IMR-90 (cell line): ENCODE measurements around the gene MAP2K5. TPM values are rescaled to one million over a fixed set of nuclear protein-coding genes. Genes with fewer than 3 reads are reported as not detected.

Source experiments
- ATAC-seq: fragments of 200-7000 bp; cut with Tn5 transposase; 2 replicates; pipeline ENCODE4 v1.9.1; 2020; ENCODE audit warnings: low read depth, mild to moderate bottlenecking, moderate library complexity
- BruUV-seq: library from RNA; stranded (reverse); fragments of 400-500 nt; replicated peaks from 2 replicates; lab custom pipeline; 2021; lab: Mats Ljungman, UMichigan
- CTCF ChIA-PET: fragments of 300-600 bp; formaldehyde crosslinking; extraction: SDS; loops from one replicate; lab custom pipeline; 2021; ENCODE audit warnings: antibody characterized with exemption; lab: Yijun Ruan, JAX
- POLR2A ChIA-PET: fragments of 300-600 bp; sonication (Branson Sonifier 250); formaldehyde crosslinking; loops from one replicate; lab custom pipeline; 2022; ENCODE audit warnings: antibody characterized with exemption; ENCODE audit not compliant: unreplicated experiment; lab: Charles Lee
- DNase-seq: peaks from one replicate; pipeline ENCODE4 v3.0.0; 2013
- H2AFZ ChIP-seq: replicated peaks from 2 replicates; pipeline ENCODE3; 2013; ENCODE audit warnings: low read length, mild to moderate bottlenecking; ENCODE audit not compliant: poor library complexity
- H2AK5ac ChIP-seq: 2 replicates; pipeline ENCODE4 v1.6.1; 2013; ENCODE audit warnings: low read depth, low read length, inconsistent platforms
- H2AK9ac ChIP-seq: replicated peaks from 2 replicates; pipeline ENCODE3; 2013; ENCODE audit warnings: mild to moderate bottlenecking, low read depth, low read length, moderate library complexity; ENCODE audit not compliant: poor library complexity
- H2BK120ac ChIP-seq: 2 replicates; pipeline ENCODE4 v1.6.1; 2013; ENCODE audit warnings: low read depth, low read length, inconsistent platforms
- H2BK15ac ChIP-seq: 3 replicates; pipeline ENCODE4 v1.6.1; 2013; ENCODE audit warnings: low read depth, low read length, inconsistent platforms
- H2BK20ac ChIP-seq: 2 replicates; pipeline ENCODE4 v1.6.1; 2013; ENCODE audit warnings: low read depth, mild to moderate bottlenecking, inconsistent platforms, low read length, moderate library complexity
- H2BK5ac ChIP-seq: 2 replicates; pipeline ENCODE4 v1.6.1; 2013; ENCODE audit warnings: mild to moderate bottlenecking, low read depth, low read length, inconsistent platforms; ENCODE audit not compliant: poor library complexity, severe bottlenecking
- H3K14ac ChIP-seq: replicated peaks from 2 replicates; pipeline ENCODE4 v1.6.1; 2013; ENCODE audit warnings: low read depth, low read length, inconsistent platforms
- H3K18ac ChIP-seq: 2 replicates; pipeline ENCODE4 v1.6.1; 2013; ENCODE audit warnings: low read depth, low read length, control low read depth
- H3K23ac ChIP-seq: 2 replicates; pipeline ENCODE4 v1.6.1; 2013; ENCODE audit warnings: low read depth, low read length, inconsistent platforms
- H3K27ac ChIP-seq: 2 replicates; pipeline ENCODE4 v1.5.1; 2013; ENCODE audit warnings: mild to moderate bottlenecking, control low read depth, low read length; ENCODE audit not compliant: insufficient read depth
- H3K27me3 ChIP-seq: 2 replicates; pipeline ENCODE4 v1.6.1; 2013; ENCODE audit warnings: low read length; ENCODE audit not compliant: control insufficient read depth, insufficient read depth
- H3K36me3 ChIP-seq: 2 replicates; pipeline ENCODE4 v1.6.1; 2013; ENCODE audit warnings: low read length, mixed read lengths; ENCODE audit not compliant: control insufficient read depth, insufficient read depth
- H3K4ac ChIP-seq: 2 replicates; pipeline ENCODE4 v1.6.1; 2013; ENCODE audit warnings: low read depth, low read length, inconsistent platforms
- H3K4me1 ChIP-seq: 2 replicates; pipeline ENCODE4 v1.6.1; 2013; ENCODE audit warnings: low read length, mixed read lengths; ENCODE audit not compliant: control insufficient read depth, insufficient read depth
- H3K4me2 ChIP-seq: 2 replicates; pipeline ENCODE4 v1.6.1; 2013; ENCODE audit warnings: low read depth, mild to moderate bottlenecking, control low read depth, low read length, moderate library complexity
- H3K4me3 ChIP-seq: 2 replicates; pipeline ENCODE4 v1.5.1; 2013; ENCODE audit warnings: low read depth, mild to moderate bottlenecking, control low read depth, low read length, moderate library complexity; ENCODE audit not compliant: insufficient read depth
- H3K56ac ChIP-seq: 2 replicates; pipeline ENCODE4 v1.6.1; 2013; ENCODE audit warnings: low read length, inconsistent platforms; ENCODE audit not compliant: insufficient read depth; ENCODE audit errors: extremely low read depth
- H3K79me1 ChIP-seq, 2 experiments: 2 replicates each; pipeline ENCODE4 v1.6.1; 2013; ENCODE audit warnings: low read length in 2 of 2, inconsistent platforms in 1 of 2, low read depth in 1 of 2
- H3K9ac ChIP-seq: 2 replicates; pipeline ENCODE4 v1.6.1; 2013; ENCODE audit warnings: low read depth, low read length, control low read depth
- H3K9me1 ChIP-seq: 2 replicates; pipeline ENCODE4 v1.6.1; 2013; ENCODE audit warnings: low read length, inconsistent platforms; ENCODE audit not compliant: insufficient read depth
- H3K9me3 ChIP-seq: 2 replicates; pipeline ENCODE4 v1.6.1; 2013; ENCODE audit warnings: low read length; ENCODE audit not compliant: control insufficient read depth, insufficient read depth
- H4K20me1 ChIP-seq: 2 replicates; pipeline ENCODE4 v1.6.1; 2013; ENCODE audit warnings: low read length, inconsistent platforms; ENCODE audit not compliant: insufficient read depth
- H4K5ac ChIP-seq: 2 replicates; pipeline ENCODE4 v1.6.1; 2013; ENCODE audit warnings: mild to moderate bottlenecking, low read depth, low read length, control low read depth
- H4K8ac ChIP-seq, 2 experiments: 2 replicates each; pipeline ENCODE4 v1.6.1; 2013; ENCODE audit warnings: low read depth in 2 of 2, low read length in 2 of 2, control low read depth in 1 of 2, inconsistent platforms in 1 of 2
- H4K91ac ChIP-seq: 2 replicates; pipeline ENCODE4 v1.6.1; 2013; ENCODE audit warnings: low read depth, low read length, inconsistent platforms; ENCODE audit not compliant: insufficient read depth
- FOS ChIP-seq: fragments of 150-350 bp; IDR thresholded peaks from 2 replicates; pipeline ENCODE4 v1.6.1; 2016; ENCODE audit warnings: low read depth, low read length
- MAFK ChIP-seq: IDR thresholded peaks from 2 replicates; pipeline ENCODE4 v1.6.1; 2012; ENCODE audit warnings: low read depth, low read length, improper control_type of control experiment
- MAZ ChIP-seq: IDR thresholded peaks from 2 replicates; pipeline ENCODE4 v1.6.1; 2012; ENCODE audit warnings: low read depth, mild to moderate bottlenecking, low read length, improper control_type of control experiment, moderate library complexity, borderline replicate concordance
- RFX5 ChIP-seq: IDR thresholded peaks from 2 replicates; pipeline ENCODE4 v1.8.0; 2012; ENCODE audit warnings: low read depth, mild to moderate bottlenecking, low read length, moderate library complexity
- WGBS, 2 experiments: methylation state at CpG; one replicate each; pipeline versions ENCODE4 v1.1.5 to v1.1.7; 2013; ENCODE audit warnings: missing lambda C conversion rate in 2 of 2; ENCODE audit not compliant: insufficient read length in 1 of 2; ENCODE audit errors: extremely low coverage in 2 of 2; 5-methylcytosine and 5-hydroxymethylcytosine counted together
- dilution Hi-C: fragments of 300-500 bp; cut with HindIII; formaldehyde crosslinking; loops from one replicate; pipeline ENCODE4 v1.14.3; 2018; ENCODE audit warnings: low sequenced_read_pairs; ENCODE audit not compliant: unreplicated experiment
- in situ Hi-C: fragments of 300-500 bp; cut with MboI; formaldehyde crosslinking; loops from 3 replicates; pipeline ENCODE4 v1.14.3; 2019; ENCODE audit warnings: low sequenced_read_pairs, inconsistent platforms, mixed read lengths
- intact Hi-C: fragments of 100-400 bp; cut with micrococcal nuclease; formaldehyde crosslinking; loops from 2 replicates; pipeline ENCODE4 v1.10.0; 2022
- polyA plus RNA-seq, 3 experiments: library from polyadenylated mRNA; depleted of rRNA; stranded (reverse); fragments of >200 nt; gene quantifications; 2 replicates each; pipeline ENCODE4 v1.2.3, GENCODE V29; 2012; ENCODE audit warnings: low replicate concordance in 1 of 3
- total RNA-seq: library from RNA; depleted of rRNA; stranded (reverse); fragments of >200 nt; gene quantifications from 2 replicates; pipeline ENCODE4 v1.2.3, GENCODE V29; 2012
- TF ChIP-seq, protein P1 (sequence below): conservative IDR thresholded peaks from 2 replicates; pipeline ENCODE4 v1.5.1; 2012; ENCODE audit warnings: mild to moderate bottlenecking, low read depth, low read length, improper control_type of control experiment
- TF ChIP-seq, protein P2 (sequence below): fragments of 150-350 bp; IDR thresholded peaks from 2 replicates; pipeline ENCODE4 v1.6.1; 2016; ENCODE audit warnings: low read depth, mild to moderate bottlenecking, low read length, moderate library complexity, borderline replicate concordance

Gene MAP2K5
- total and polyA plus RNA-seq, 2 of the 4 experiments (the other 2 are of a cell fraction): 1.6 to 6.1 TPM

GRCh38 chr15:67575039-67575502 is 32.6 kb downstream of the MAP2K5 start:
- no peak overlapping the region for H2AK9ac ChIP-seq
- H3K4me3 ChIP-seq: no peak overlapping the region
- no peak overlapping the region for H3K56ac ChIP-seq
- no peak overlapping the region for H3K23ac ChIP-seq
- peaks cover 0 to 11% of the 10 kb centered on the region in 2 experiments; a peak in 2 of 4 replicates for H3K79me1 ChIP-seq
- no peak overlapping the region for H3K14ac ChIP-seq
- DNase-seq (no peak), ATAC-seq (no peak)
- no peaks in the 10 kb centered on the region for H3K9me3 ChIP-seq
- no peak overlapping the region for H4K8ac ChIP-seq
- no peak overlapping the region for H2BK5ac ChIP-seq
- in situ Hi-C loops: no loop called here
- ChIA-PET POLR2A (no interaction called here), CTCF (interaction anchor here (0.5 kb wide), 1 partner anchor 298 kb away, joined by 3 read pairs; no protein-coding TSS in a partner anchor)
- intact Hi-C loops: no loop called here
- no peak overlapping the region for H3K4me2 ChIP-seq
- no peak overlapping the region for H2AK5ac ChIP-seq
- dilution Hi-C loops: no loop called here
- TF ChIP-seq FOS (no peak), RFX5 (no peak), MAFK (no peak), MAZ (no peak)
- TF ChIP-seq, protein P1, sequence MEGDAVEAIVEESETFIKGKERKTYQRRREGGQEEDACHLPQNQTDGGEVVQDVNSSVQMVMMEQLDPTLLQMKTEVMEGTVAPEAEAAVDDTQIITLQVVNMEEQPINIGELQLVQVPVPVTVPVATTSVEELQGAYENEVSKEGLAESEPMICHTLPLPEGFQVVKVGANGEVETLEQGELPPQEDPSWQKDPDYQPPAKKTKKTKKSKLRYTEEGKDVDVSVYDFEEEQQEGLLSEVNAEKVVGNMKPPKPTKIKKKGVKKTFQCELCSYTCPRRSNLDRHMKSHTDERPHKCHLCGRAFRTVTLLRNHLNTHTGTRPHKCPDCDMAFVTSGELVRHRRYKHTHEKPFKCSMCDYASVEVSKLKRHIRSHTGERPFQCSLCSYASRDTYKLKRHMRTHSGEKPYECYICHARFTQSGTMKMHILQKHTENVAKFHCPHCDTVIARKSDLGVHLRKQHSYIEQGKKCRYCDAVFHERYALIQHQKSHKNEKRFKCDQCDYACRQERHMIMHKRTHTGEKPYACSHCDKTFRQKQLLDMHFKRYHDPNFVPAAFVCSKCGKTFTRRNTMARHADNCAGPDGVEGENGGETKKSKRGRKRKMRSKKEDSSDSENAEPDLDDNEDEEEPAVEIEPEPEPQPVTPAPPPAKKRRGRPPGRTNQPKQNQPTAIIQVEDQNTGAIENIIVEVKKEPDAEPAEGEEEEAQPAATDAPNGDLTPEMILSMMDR: no peak
- TF ChIP-seq, protein P2, sequence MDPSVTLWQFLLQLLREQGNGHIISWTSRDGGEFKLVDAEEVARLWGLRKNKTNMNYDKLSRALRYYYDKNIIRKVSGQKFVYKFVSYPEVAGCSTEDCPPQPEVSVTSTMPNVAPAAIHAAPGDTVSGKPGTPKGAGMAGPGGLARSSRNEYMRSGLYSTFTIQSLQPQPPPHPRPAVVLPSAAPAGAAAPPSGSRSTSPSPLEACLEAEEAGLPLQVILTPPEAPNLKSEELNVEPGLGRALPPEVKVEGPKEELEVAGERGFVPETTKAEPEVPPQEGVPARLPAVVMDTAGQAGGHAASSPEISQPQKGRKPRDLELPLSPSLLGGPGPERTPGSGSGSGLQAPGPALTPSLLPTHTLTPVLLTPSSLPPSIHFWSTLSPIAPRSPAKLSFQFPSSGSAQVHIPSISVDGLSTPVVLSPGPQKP: no peak
- H3K4ac ChIP-seq: no peak overlapping the region
- H3K27ac ChIP-seq: no peak overlapping the region
- H2AFZ ChIP-seq: no peak overlapping the region
- no peak overlapping the region for H3K9ac ChIP-seq
- H3K36me3 ChIP-seq: peaks cover 2% of the 10 kb centered on the region; the same call in 1 of the 2 replicates
- H2BK20ac ChIP-seq: no peak overlapping the region
- peaks cover 5% of the 10 kb centered on the region for H3K4me1 ChIP-seq
- no peaks in the 10 kb centered on the region for H3K27me3 ChIP-seq
- BruUV-seq: no TSS peak
- H4K91ac ChIP-seq: no peak overlapping the region
- H4K20me1 ChIP-seq: 0 out of 2 replicates have a peak, but pooled peaks cover 3% of the 10 kb centered on the region
- H4K5ac ChIP-seq: no peak overlapping the region
- WGBS, 2 experiments: no CpG with 5 or more reads among the region's 4 CpGs
- no peak overlapping the region for H2BK120ac ChIP-seq
- peaks cover 14% of the 10 kb centered on the region for H3K9me1 ChIP-seq
- H3K18ac ChIP-seq: no peak overlapping the region
- no peak overlapping the region for H2BK15ac ChIP-seq
